Fibroblast of lung (primary cell): ENCODE measurements around the gene KDM7A. TPM values are rescaled to one million over a fixed set of nuclear protein-coding genes. Genes with fewer than 3 reads are reported as not detected.

Experiments used
- DNase-seq, 2 donors: peaks; one replicate each; pipeline versions ENCODE4 v3.0.0 to v3.0.0-alpha.2; 2010; ENCODE audit warnings: low read depth in 2 of 2
- H2AFZ ChIP-seq: 2 replicates; pipeline ENCODE4 v1.5.1; 2012; ENCODE audit warnings: low read length, control low read depth, inconsistent platforms
- H3K27ac ChIP-seq: 2 replicates; pipeline ENCODE4 v1.5.1; 2011; ENCODE audit warnings: low read length, control low read depth; ENCODE audit not compliant: insufficient read depth
- H3K27me3 ChIP-seq: 2 replicates; pipeline ENCODE4 v1.5.1; 2011; ENCODE audit warnings: mild to moderate bottlenecking, low read length; ENCODE audit not compliant: control insufficient read depth, insufficient read depth
- H3K36me3 ChIP-seq: 2 replicates; pipeline ENCODE4 v1.5.1; 2011; ENCODE audit warnings: low read length; ENCODE audit not compliant: control insufficient read depth, insufficient read depth
- H3K4me1 ChIP-seq: 2 replicates; pipeline ENCODE4 v1.5.1; 2011; ENCODE audit warnings: low read length; ENCODE audit not compliant: control insufficient read depth, insufficient read depth; ENCODE audit errors: extremely low read depth
- H3K4me2 ChIP-seq: 2 replicates; pipeline ENCODE4 v1.5.1; 2011; ENCODE audit warnings: low read length, control low read depth; ENCODE audit not compliant: insufficient read depth; ENCODE audit errors: extremely low read depth
- H3K4me3 ChIP-seq, 4 experiments: fragments of 200-600 bp in 1 of 4; sonication (generic) in 1 of 4; replicated peaks in 1 of 4; 2 replicates each; pipeline ENCODE4 v1.5.1; 2011 to 2016; ENCODE audit warnings: low read length in 4 of 4, low read depth in 3 of 4, mild to moderate bottlenecking in 3 of 4, control low read depth in 2 of 4, inconsistent platforms in 1 of 4, mixed read lengths in 1 of 4; ENCODE audit not compliant: insufficient read depth in 1 of 4; ENCODE audit errors: control extremely low read depth in 1 of 4
- H3K79me2 ChIP-seq: 2 replicates; pipeline ENCODE4 v1.5.1; 2012; ENCODE audit warnings: mild to moderate bottlenecking, low read length, inconsistent platforms; ENCODE audit not compliant: control insufficient read depth, insufficient read depth
- H3K9ac ChIP-seq: 2 replicates; pipeline ENCODE4 v1.5.1; 2011; ENCODE audit warnings: mild to moderate bottlenecking, low read length, control low read depth; ENCODE audit not compliant: insufficient read depth
- H3K9me3 ChIP-seq: 2 replicates; pipeline ENCODE4 v1.5.1; 2012; ENCODE audit warnings: low read depth, low read length; ENCODE audit not compliant: control insufficient read depth, insufficient read depth
- H4K20me1 ChIP-seq: 2 replicates; pipeline ENCODE4 v1.5.1; 2011; ENCODE audit warnings: low read length; ENCODE audit not compliant: control insufficient read depth, insufficient read depth; ENCODE audit errors: extremely low read depth
- EZH2 ChIP-seq: IDR thresholded peaks from 2 replicates; pipeline ENCODE4 v1.5.1; 2012; ENCODE audit warnings: low read length, control low read depth, mild to moderate bottlenecking; ENCODE audit errors: missing control alignments
- polyA plus RNA-seq, 2 donors: library from polyadenylated mRNA; depleted of rRNA in 1 of 2; stranded (reverse) in 1 of 2; unstranded in 1 of 2; fragments of >200 nt; gene quantifications; 2 replicates each; pipeline ENCODE4 v1.2.1, GENCODE V29; 2011 to 2012; ENCODE audit warnings: missing spikeins in 1 of 2
- total RNA-seq: library from RNA; depleted of rRNA; stranded (reverse); fragments of >200 nt; gene quantifications from 2 replicates; pipeline ENCODE4 v1.2.1, GENCODE V29; 2014
- TF ChIP-seq, protein P1 (sequence below), 2 donors: IDR thresholded peaks in 1 of 2; conservative IDR thresholded peaks in 1 of 2; 1 replicate in 1 of 2; 2 replicates in 1 of 2; pipeline ENCODE4 v1.5.1; 2011 to 2012; ENCODE audit warnings: low read length in 2 of 2, control low read depth in 1 of 2, inconsistent platforms in 1 of 2, low read depth in 1 of 2, mild to moderate bottlenecking in 1 of 2

KDM7A gene
- total and polyA plus RNA-seq, 2 donors (not counting 1 experiment from before 2014, with no cell fraction given) = 1.9 to 4.8 TPM

DNA sequence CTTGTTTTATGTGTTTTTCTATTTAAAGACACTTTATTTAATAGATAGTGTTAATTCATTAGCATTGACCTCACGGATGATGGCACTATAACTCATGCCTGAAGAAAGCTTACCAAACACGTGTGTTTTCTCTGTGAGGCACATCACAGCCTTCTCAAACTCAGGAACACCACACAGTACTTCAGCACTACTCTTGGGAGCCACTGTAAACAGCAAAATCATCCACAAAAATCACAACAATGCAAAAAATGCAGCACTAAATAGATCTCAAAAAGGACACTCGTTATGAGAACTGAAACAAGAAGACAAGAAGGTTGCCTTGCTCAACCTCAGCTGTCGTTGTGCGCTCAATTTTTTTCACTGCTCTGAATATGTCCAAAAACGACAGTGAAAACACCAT, 102.0 kb downstream of the KDM7A start:
- Histone ChIP-seq H3K27ac (no peak overlapping the region), H3K9me3 (no peaks in the 10 kb centered on the region), H3K4me3 (no peak overlapping the region), H3K27me3 (peaks cover 7% of the 10 kb centered on the region), H3K4me1 (no peaks in the 10 kb centered on the region), H3K9ac (no peak overlapping the region), H3K79me2 (no peaks in the 10 kb centered on the region), H2AFZ (no peak overlapping the region), H4K20me1 (no peaks in the 10 kb centered on the region), H3K36me3 (no peaks in the 10 kb centered on the region), H3K4me2 (no peak overlapping the region)
- DNase-seq = peak in 1 of 2 donors; percentile 54
- TF ChIP-seq, protein P1, sequence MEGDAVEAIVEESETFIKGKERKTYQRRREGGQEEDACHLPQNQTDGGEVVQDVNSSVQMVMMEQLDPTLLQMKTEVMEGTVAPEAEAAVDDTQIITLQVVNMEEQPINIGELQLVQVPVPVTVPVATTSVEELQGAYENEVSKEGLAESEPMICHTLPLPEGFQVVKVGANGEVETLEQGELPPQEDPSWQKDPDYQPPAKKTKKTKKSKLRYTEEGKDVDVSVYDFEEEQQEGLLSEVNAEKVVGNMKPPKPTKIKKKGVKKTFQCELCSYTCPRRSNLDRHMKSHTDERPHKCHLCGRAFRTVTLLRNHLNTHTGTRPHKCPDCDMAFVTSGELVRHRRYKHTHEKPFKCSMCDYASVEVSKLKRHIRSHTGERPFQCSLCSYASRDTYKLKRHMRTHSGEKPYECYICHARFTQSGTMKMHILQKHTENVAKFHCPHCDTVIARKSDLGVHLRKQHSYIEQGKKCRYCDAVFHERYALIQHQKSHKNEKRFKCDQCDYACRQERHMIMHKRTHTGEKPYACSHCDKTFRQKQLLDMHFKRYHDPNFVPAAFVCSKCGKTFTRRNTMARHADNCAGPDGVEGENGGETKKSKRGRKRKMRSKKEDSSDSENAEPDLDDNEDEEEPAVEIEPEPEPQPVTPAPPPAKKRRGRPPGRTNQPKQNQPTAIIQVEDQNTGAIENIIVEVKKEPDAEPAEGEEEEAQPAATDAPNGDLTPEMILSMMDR (conservative IDR thresholded peaks at IDR 0.05 in 1 of 2, IDR thresholded peaks at IDR 0.05 in 1 of 2; ENCODE audit: low read depth in 1 of 2, low read length in 2 of 2) = no peak
- no peak for TF ChIP-seq EZH2

DNA sequence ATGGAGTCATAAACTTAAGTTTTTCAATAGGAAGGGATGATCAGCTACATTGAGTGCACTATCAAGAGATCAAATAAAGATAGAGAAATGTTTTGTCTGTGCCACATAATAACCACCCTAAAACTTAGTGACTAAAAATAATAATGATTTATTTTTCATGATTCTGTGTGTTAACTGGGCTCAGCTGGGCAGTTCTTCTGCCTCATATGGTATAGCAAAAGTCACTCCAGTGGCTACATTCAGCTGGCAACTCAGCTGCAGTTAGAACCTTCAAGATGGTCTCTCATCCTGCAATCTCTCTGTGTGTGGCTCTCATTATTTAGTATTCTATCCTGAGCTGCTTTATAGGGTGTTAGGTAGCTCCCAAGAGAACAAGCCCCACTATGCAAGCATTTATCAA, 106.2 kb downstream of the KDM7A start:
- Histone ChIP-seq H3K27ac (no peak overlapping the region), H3K4me3 (no peak overlapping the region), H3K27me3 (peaks cover 7% of the 10 kb centered on the region), H3K9me3 (no peaks in the 10 kb centered on the region), H3K4me2 (no peak overlapping the region), H3K4me1 (no peaks in the 10 kb centered on the region), H3K36me3 (no peaks in the 10 kb centered on the region), H4K20me1 (no peaks in the 10 kb centered on the region), H3K79me2 (no peaks in the 10 kb centered on the region), H2AFZ (no peak overlapping the region), H3K9ac (no peak overlapping the region)
- TF ChIP-seq EZH2 = no peak
- TF ChIP-seq, protein P1 (conservative IDR thresholded peaks at IDR 0.05 in 1 of 2, IDR thresholded peaks at IDR 0.05 in 1 of 2; ENCODE audit: low read depth in 1 of 2, low read length in 2 of 2) = no peak
- no peak for DNase-seq

- Histone ChIP-seq H3K27ac (no peak overlapping the region), H3K9ac (no peak overlapping the region), H3K4me2 (no peak overlapping the region), H3K9me3 (no peaks in the 10 kb centered on the region), H3K79me2 (no peaks in the 10 kb centered on the region), H3K36me3 (no peaks in the 10 kb centered on the region), H4K20me1 (no peaks in the 10 kb centered on the region), H3K4me1 (no peaks in the 10 kb centered on the region), H2AFZ (no peak overlapping the region), H3K4me3 (no peak overlapping the region), H3K27me3 (peaks cover 4% of the 10 kb centered on the region)
- TF ChIP-seq, protein P1 (conservative IDR thresholded peaks at IDR 0.05 in 1 of 2, IDR thresholded peaks at IDR 0.05 in 1 of 2; ENCODE audit: low read depth in 1 of 2, low read length in 2 of 2) = no peak
- no peak for TF ChIP-seq EZH2
- DNase-seq = no peak
These were observed 107.4 kb downstream of the KDM7A start for GRCh38 chr7:140069298-140069949.
